K562 (cell line): ENCODE results near the gene PXN. TPM values are rescaled to one million over a fixed set of nuclear protein-coding genes. Genes with fewer than 3 reads are reported as not detected.

Experiments
- KDM5B ChIP-seq: fragments of 200-600 bp; sonication (generic); IDR thresholded peaks from 2 replicates; pipeline ENCODE4 v1.6.1; 2012; ENCODE audit warnings: low read depth, mild to moderate bottlenecking, moderate library complexity, low read length, control low read depth, inconsistent platforms; ENCODE audit not compliant: insufficient replicate concordance
- RBM17 ChIP-seq: fragments of 200-400 bp; formaldehyde crosslinking; IDR thresholded peaks from 2 replicates; pipeline ENCODE4 v1.6.1; 2017; ENCODE audit warnings: low read depth, mild to moderate bottlenecking, low read length, borderline replicate concordance
- RBM25 ChIP-seq: fragments of 200-400 bp; formaldehyde crosslinking; IDR thresholded peaks from 2 replicates; pipeline ENCODE4 v1.6.1; 2018; ENCODE audit warnings: low read length, low read depth, moderate library complexity; ENCODE audit not compliant: severe bottlenecking
- ZNF668 ChIP-seq: fragments of 250-450 bp; sonication (Bioruptor Pico); IDR thresholded peaks from 2 replicates; pipeline ENCODE4 v1.8.0; 2022; ENCODE audit warnings: mild to moderate bottlenecking, inconsistent platforms
- polyA plus RNA-seq, 8 experiments: library from polyadenylated mRNA; depleted of rRNA in 4 of 8; stranded (reverse) in 5 of 8; unstranded in 3 of 8; fragments of >200 nt; fragmentation: Nextera tagmentation in 2 of 8; fragmentation: Illumina TruSeq in 1 of 8; extraction: Ambion mirVana in 2 of 8; extraction: Trizol in 1 of 8; gene quantifications; 2 replicates each; pipeline versions ENCODE4 v1.2.1 to v1.2.3, GENCODE V29; 2011 to 2014; ENCODE audit warnings: inconsistent platforms in 1 of 8, missing spikeins in 1 of 8
- total RNA-seq, 7 experiments: library from RNA; depleted of rRNA in 6 of 7; stranded (reverse); fragments of >200 nt in 6 of 7; fragmentation: Illumina TruSeq in 2 of 7; extraction: Trizol in 2 of 7; gene quantifications; 2 replicates each; pipeline versions ENCODE4 v1.2.1 to v1.2.3, GENCODE V29; 2011 to 2021; ENCODE audit warnings: low replicate concordance in 1 of 7
- TF ChIP-seq, protein P1 (sequence below): fragments of 200-600 bp; sonication (generic); IDR thresholded peaks from one replicate; pipeline ENCODE4 v1.6.1; 2012; ENCODE audit warnings: mild to moderate bottlenecking, low read depth, low read length, inconsistent platforms
- TF ChIP-seq, protein P2 (sequence below), 2 experiments: fragments of 450-650 bp; formaldehyde crosslinking in 1 of 2; IDR thresholded peaks; 2 replicates each; pipeline versions ENCODE4 v1.4.0 to v1.6.1; 2014 to 2020; ENCODE audit warnings: mild to moderate bottlenecking in 2 of 2, borderline replicate concordance in 1 of 2, low read depth in 1 of 2

PXN gene
- total and polyA plus RNA-seq, 9 of the 15 experiments (the other 6 are each of a cell fraction or from before 2014, with no cell fraction given) = 4.0 to 74.1 (median 18.6) TPM

DNA sequence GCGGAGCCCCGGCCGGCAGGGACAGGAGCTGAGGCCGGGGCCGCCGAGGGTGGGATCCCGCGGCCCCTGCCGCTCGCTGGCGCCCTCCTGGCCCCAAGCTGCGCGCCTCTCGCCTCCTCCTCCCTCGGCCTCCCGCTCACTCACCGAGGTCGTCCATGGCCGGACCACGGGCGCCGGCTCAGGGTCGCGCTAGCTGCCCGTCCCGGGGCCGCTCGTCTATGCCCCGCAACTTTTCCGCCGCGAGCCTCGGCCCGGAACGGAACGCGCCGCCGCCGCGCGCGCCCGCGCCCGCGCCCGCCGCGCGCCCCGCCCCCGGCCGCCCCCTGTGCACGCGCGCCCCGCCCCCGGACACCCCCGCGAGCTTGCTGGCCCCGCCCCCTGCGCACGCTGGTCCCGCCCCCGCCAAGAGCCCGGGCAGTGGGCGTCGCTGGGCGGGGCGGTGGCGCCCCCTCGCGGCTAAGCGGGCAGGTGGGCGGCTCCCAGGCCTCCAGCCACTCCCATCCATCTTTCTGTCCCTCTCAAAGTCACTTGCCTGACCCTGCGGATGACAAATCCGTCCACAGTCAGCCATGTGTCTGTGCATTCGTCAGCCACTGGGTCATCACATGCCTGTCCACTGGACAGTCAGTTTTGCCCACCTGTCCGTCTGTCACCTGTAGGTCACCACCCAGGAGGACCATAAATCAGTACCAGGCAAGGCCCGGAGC lies at the start of gene PXN (continued):
- TF ChIP-seq, protein P1, sequence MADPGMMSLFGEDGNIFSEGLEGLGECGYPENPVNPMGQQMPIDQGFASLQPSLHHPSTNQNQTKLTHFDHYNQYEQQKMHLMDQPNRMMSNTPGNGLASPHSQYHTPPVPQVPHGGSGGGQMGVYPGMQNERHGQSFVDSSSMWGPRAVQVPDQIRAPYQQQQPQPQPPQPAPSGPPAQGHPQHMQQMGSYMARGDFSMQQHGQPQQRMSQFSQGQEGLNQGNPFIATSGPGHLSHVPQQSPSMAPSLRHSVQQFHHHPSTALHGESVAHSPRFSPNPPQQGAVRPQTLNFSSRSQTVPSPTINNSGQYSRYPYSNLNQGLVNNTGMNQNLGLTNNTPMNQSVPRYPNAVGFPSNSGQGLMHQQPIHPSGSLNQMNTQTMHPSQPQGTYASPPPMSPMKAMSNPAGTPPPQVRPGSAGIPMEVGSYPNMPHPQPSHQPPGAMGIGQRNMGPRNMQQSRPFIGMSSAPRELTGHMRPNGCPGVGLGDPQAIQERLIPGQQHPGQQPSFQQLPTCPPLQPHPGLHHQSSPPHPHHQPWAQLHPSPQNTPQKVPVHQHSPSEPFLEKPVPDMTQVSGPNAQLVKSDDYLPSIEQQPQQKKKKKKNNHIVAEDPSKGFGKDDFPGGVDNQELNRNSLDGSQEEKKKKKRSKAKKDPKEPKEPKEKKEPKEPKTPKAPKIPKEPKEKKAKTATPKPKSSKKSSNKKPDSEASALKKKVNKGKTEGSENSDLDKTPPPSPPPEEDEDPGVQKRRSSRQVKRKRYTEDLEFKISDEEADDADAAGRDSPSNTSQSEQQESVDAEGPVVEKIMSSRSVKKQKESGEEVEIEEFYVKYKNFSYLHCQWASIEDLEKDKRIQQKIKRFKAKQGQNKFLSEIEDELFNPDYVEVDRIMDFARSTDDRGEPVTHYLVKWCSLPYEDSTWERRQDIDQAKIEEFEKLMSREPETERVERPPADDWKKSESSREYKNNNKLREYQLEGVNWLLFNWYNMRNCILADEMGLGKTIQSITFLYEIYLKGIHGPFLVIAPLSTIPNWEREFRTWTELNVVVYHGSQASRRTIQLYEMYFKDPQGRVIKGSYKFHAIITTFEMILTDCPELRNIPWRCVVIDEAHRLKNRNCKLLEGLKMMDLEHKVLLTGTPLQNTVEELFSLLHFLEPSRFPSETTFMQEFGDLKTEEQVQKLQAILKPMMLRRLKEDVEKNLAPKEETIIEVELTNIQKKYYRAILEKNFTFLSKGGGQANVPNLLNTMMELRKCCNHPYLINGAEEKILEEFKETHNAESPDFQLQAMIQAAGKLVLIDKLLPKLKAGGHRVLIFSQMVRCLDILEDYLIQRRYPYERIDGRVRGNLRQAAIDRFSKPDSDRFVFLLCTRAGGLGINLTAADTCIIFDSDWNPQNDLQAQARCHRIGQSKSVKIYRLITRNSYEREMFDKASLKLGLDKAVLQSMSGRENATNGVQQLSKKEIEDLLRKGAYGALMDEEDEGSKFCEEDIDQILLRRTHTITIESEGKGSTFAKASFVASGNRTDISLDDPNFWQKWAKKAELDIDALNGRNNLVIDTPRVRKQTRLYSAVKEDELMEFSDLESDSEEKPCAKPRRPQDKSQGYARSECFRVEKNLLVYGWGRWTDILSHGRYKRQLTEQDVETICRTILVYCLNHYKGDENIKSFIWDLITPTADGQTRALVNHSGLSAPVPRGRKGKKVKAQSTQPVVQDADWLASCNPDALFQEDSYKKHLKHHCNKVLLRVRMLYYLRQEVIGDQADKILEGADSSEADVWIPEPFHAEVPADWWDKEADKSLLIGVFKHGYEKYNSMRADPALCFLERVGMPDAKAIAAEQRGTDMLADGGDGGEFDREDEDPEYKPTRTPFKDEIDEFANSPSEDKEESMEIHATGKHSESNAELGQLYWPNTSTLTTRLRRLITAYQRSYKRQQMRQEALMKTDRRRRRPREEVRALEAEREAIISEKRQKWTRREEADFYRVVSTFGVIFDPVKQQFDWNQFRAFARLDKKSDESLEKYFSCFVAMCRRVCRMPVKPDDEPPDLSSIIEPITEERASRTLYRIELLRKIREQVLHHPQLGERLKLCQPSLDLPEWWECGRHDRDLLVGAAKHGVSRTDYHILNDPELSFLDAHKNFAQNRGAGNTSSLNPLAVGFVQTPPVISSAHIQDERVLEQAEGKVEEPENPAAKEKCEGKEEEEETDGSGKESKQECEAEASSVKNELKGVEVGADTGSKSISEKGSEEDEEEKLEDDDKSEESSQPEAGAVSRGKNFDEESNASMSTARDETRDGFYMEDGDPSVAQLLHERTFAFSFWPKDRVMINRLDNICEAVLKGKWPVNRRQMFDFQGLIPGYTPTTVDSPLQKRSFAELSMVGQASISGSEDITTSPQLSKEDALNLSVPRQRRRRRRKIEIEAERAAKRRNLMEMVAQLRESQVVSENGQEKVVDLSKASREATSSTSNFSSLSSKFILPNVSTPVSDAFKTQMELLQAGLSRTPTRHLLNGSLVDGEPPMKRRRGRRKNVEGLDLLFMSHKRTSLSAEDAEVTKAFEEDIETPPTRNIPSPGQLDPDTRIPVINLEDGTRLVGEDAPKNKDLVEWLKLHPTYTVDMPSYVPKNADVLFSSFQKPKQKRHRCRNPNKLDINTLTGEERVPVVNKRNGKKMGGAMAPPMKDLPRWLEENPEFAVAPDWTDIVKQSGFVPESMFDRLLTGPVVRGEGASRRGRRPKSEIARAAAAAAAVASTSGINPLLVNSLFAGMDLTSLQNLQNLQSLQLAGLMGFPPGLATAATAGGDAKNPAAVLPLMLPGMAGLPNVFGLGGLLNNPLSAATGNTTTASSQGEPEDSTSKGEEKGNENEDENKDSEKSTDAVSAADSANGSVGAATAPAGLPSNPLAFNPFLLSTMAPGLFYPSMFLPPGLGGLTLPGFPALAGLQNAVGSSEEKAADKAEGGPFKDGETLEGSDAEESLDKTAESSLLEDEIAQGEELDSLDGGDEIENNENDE = no peak
- TF ChIP-seq RBM25 (no peak), ZNF668 (no peak), RBM17 (no peak), KDM5B (peak; percentile 57)
- TF ChIP-seq, protein P2, sequence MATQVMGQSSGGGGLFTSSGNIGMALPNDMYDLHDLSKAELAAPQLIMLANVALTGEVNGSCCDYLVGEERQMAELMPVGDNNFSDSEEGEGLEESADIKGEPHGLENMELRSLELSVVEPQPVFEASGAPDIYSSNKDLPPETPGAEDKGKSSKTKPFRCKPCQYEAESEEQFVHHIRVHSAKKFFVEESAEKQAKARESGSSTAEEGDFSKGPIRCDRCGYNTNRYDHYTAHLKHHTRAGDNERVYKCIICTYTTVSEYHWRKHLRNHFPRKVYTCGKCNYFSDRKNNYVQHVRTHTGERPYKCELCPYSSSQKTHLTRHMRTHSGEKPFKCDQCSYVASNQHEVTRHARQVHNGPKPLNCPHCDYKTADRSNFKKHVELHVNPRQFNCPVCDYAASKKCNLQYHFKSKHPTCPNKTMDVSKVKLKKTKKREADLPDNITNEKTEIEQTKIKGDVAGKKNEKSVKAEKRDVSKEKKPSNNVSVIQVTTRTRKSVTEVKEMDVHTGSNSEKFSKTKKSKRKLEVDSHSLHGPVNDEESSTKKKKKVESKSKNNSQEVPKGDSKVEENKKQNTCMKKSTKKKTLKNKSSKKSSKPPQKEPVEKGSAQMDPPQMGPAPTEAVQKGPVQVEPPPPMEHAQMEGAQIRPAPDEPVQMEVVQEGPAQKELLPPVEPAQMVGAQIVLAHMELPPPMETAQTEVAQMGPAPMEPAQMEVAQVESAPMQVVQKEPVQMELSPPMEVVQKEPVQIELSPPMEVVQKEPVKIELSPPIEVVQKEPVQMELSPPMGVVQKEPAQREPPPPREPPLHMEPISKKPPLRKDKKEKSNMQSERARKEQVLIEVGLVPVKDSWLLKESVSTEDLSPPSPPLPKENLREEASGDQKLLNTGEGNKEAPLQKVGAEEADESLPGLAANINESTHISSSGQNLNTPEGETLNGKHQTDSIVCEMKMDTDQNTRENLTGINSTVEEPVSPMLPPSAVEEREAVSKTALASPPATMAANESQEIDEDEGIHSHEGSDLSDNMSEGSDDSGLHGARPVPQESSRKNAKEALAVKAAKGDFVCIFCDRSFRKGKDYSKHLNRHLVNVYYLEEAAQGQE (IDR thresholded peaks at IDR 0.05; ENCODE audit: borderline replicate concordance) = peak; percentile 87
- TF ChIP-seq, protein P2 (CRISPR knock-in tag; IDR thresholded peaks at IDR 0.05; ENCODE audit: low read depth) = no peak
